Activated gamma-delta T cell (primary cell): ENCODE results near the gene PTPRZ1.

Experiments
- DNase-seq: peaks from one replicate; lab custom pipeline; 2025; lab: John Stamatoyannopoulos, UW

The PTPRZ1 gene

GRCh38 chr7:122055073-122055472, 182.1 kb downstream of the PTPRZ1 start:
- DNase-seq: no peak

GRCh38 chr7:122056977-122057376, 184.0 kb downstream of the PTPRZ1 start:
- DNase-seq: no peak

GRCh38 chr7:122059542-122059941, 186.6 kb downstream of the PTPRZ1 start:
- no peak for DNase-seq

GRCh38 chr7:122063146-122063545, 190.2 kb downstream of the PTPRZ1 start:
- no peak for DNase-seq

- no peak for DNase-seq
Measured at GRCh38 chr7:122064971-122065370, 192.0 kb downstream of the PTPRZ1 start.

GRCh38 chr7:122067077-122067476, 194.1 kb downstream of the PTPRZ1 start:
- no peak for DNase-seq

GRCh38 chr7:122068046-122068445, 195.1 kb downstream of the PTPRZ1 start:
- DNase-seq: no peak

GRCh38 chr7:122068999-122069398, 196.0 kb downstream of the PTPRZ1 start:
- no peak for DNase-seq

- DNase-seq: no peak
Measured at GRCh38 chr7:122070062-122070461, 197.1 kb downstream of the PTPRZ1 start.

- DNase-seq: no peak
Measured at GRCh38 chr7:122070834-122071233, 197.9 kb downstream of the PTPRZ1 start.

GRCh38 chr7:122072272-122072671, 199.3 kb downstream of the PTPRZ1 start:
- DNase-seq: no peak

GRCh38 chr7:122072924-122073599, 200.1 kb downstream of the PTPRZ1 start:
- DNase-seq: no peak

GRCh38 chr7:122073635-122074034, 200.7 kb downstream of the PTPRZ1 start:
- DNase-seq: no peak

GRCh38 chr7:122082160-122082559, 209.2 kb downstream of the PTPRZ1 start:
- no peak for DNase-seq

- no peak for DNase-seq
Measured at GRCh38 chr7:122082670-122083069, 209.7 kb downstream of the PTPRZ1 start.

- no peak for DNase-seq
Measured at GRCh38 chr7:122092964-122093797, 220.2 kb downstream of the PTPRZ1 start.

GRCh38 chr7:122094549-122094948, 221.6 kb downstream of the PTPRZ1 start:
- no peak for DNase-seq

GRCh38 chr7:122095642-122096041, 222.7 kb downstream of the PTPRZ1 start:
- no peak for DNase-seq

- DNase-seq: no peak
Measured at GRCh38 chr7:122100021-122100420, 227.1 kb downstream of the PTPRZ1 start.

- no peak for DNase-seq
Measured at GRCh38 chr7:122103064-122103463, 230.1 kb downstream of the PTPRZ1 start.
